ENCODE measurements around the gene PRXL2A. TPM values are rescaled to one million over a fixed set of nuclear protein-coding genes. Genes with fewer than 3 reads are reported as not detected.
A peak's percentile ranks its signal among the peaks of the same experiment; 100 is the strongest.

The PRXL2A gene
- total and polyA plus RNA-seq, 2 of the 4 experiments (the other 2 are of a cell fraction) = 0.90 to 0.92 TPM

DNA sequence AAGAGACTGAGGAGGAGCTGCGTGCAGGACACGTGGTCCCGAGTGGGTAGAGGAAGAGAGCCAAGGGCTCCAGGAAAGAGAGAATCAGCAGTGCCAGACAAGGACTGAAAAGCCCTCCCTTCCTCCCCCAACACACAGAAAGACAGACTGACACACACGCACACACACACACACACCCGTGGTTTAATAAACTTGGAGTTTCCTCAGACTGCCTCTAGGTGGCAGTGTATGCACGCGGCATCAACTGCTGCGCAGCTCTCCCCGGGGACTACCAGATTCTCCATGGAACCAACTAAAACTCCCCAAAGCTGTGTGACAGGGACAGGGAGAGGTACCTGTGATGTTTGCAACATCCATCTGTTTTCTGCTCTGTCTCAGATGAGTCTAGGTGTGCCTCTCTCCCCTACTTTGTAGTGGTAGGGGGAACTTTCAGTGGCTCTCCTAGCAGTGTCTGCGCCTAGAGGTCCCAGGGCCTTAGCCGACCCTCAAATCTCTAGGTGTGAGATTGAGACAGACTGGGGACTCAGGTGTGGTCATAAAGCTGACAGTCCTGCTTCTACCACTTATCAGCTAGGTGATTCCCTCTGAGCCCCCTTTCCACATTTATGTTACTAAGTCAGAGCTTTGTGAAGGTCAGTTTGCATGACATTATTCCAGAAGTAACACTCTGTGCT is 36.4 kb downstream of the PRXL2A start:
- H2BK5ac ChIP-seq (ENCODE audit: low read depth, low read length, poor library complexity, severe bottlenecking) = no peak overlapping the region
- ChIA-PET POLR2A (ENCODE audit: unreplicated experiment) (no interaction called here), CTCF (interaction anchor here (0.6 to 2.1 kb wide), 14 partner anchors 9 to 218 kb away, joined by 3 to 32 read pairs (median 4); partner anchors contain the start of gene TSPAN14)
- peak; percentile 97 for ATAC-seq (ENCODE audit: low read depth)
- H3K14ac ChIP-seq (replicated peaks; ENCODE audit: low read depth, low read length) = no peak overlapping the region
- no peak overlapping the region for H3K4me3 ChIP-seq (ENCODE audit: insufficient read depth, low read depth, low read length)
- no peak overlapping the region for H3K27ac ChIP-seq (ENCODE audit: insufficient read depth, low read length)
- H3K27me3 ChIP-seq (ENCODE audit: control insufficient read depth, insufficient read depth, low read length) = no peaks in the 10 kb centered on the region; the same call in 1 of the 2 replicates
- in situ Hi-C loops (cut with MboI; ENCODE audit: low sequenced_read_pairs) = loop anchor here (10.0 to 25.0 kb wide), 2 partner anchors 220 to 468 kb away; no protein-coding TSS in a partner anchor
- no TSS peak for BruUV-seq (replicated peaks)
- H3K4me1 ChIP-seq (ENCODE audit: control insufficient read depth, insufficient read depth, low read length) = no peaks in the 10 kb centered on the region
- no peaks in the 10 kb centered on the region for H3K79me1 ChIP-seq (ENCODE audit: low read depth in 1 of 2, low read length in 2 of 2)
- no peak overlapping the region for H3K18ac ChIP-seq (ENCODE audit: low read depth, low read length)
- intact Hi-C loops (cut with micrococcal nuclease) = loop anchor here (1.0 to 2.0 kb wide), 7 partner anchors 61 to 574 kb away; no protein-coding TSS in a partner anchor
- H2AK9ac ChIP-seq (replicated peaks; ENCODE audit: low read depth, low read length, poor library complexity) = no peak overlapping the region
- H3K4ac ChIP-seq (ENCODE audit: low read depth, low read length) = no peak overlapping the region
- H2BK120ac ChIP-seq (ENCODE audit: low read depth, low read length) = no peak overlapping the region
- peak overlapping the region; percentile 66 for H2AFZ ChIP-seq (replicated peaks; ENCODE audit: low read length, poor library complexity)
- no peak overlapping the region for H2BK20ac ChIP-seq (ENCODE audit: low read depth, low read length)
- H3K56ac ChIP-seq (ENCODE audit: extremely low read depth, insufficient read depth, low read length) = no peak overlapping the region
- peak; percentile 74 for DNase-seq
- H4K20me1 ChIP-seq (ENCODE audit: insufficient read depth, low read length) = no peaks in the 10 kb centered on the region
- H3K9me3 ChIP-seq (ENCODE audit: control insufficient read depth, insufficient read depth, low read length) = no peaks in the 10 kb centered on the region
- no peak overlapping the region for H3K9ac ChIP-seq (ENCODE audit: low read depth, low read length)
- no peak overlapping the region for H2AK5ac ChIP-seq (ENCODE audit: low read depth, low read length)
- no CpG with 5 or more reads among the region's 11 CpGs for WGBS, 2 experiments (ENCODE audit: extremely low coverage in 2 of 2, insufficient read length in 1 of 2)
- H3K36me3 ChIP-seq (ENCODE audit: control insufficient read depth, insufficient read depth, low read length) = no peaks in the 10 kb centered on the region
- no peak overlapping the region for H3K4me2 ChIP-seq (ENCODE audit: low read depth, low read length)
- H3K23ac ChIP-seq (ENCODE audit: low read depth, low read length) = no peak overlapping the region
- no peak overlapping the region for H2BK15ac ChIP-seq (ENCODE audit: low read depth, low read length)
- H3K9me1 ChIP-seq (ENCODE audit: insufficient read depth, low read length) = no peaks in the 10 kb centered on the region
- H4K8ac ChIP-seq (ENCODE audit: low read depth in 2 of 2, low read length in 2 of 2) = no peak overlapping the region
- dilution Hi-C loops (cut with HindIII; ENCODE audit: low sequenced_read_pairs, unreplicated experiment) = no loop called here
- H4K5ac ChIP-seq (ENCODE audit: low read depth, low read length) = no peak overlapping the region
- no peak overlapping the region for H4K91ac ChIP-seq (ENCODE audit: insufficient read depth, low read depth, low read length)
- TF ChIP-seq NFE2L2 (IDR thresholded peaks at IDR 0.05; ENCODE audit: low read depth, low read length) = no peak
- TF ChIP-seq CTCF (conservative IDR thresholded peaks at IDR 0.05; ENCODE audit: low read depth, low read length) = peak; percentile 95
- TF ChIP-seq MAFK (IDR thresholded peaks at IDR 0.05; ENCODE audit: low read depth, low read length) = no peak
- no peak for TF ChIP-seq CHD1 (IDR thresholded peaks at IDR 0.05; ENCODE audit: low read depth, low read length)
- TF ChIP-seq, protein P1, sequence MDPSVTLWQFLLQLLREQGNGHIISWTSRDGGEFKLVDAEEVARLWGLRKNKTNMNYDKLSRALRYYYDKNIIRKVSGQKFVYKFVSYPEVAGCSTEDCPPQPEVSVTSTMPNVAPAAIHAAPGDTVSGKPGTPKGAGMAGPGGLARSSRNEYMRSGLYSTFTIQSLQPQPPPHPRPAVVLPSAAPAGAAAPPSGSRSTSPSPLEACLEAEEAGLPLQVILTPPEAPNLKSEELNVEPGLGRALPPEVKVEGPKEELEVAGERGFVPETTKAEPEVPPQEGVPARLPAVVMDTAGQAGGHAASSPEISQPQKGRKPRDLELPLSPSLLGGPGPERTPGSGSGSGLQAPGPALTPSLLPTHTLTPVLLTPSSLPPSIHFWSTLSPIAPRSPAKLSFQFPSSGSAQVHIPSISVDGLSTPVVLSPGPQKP (IDR thresholded peaks at IDR 0.05; ENCODE audit: borderline replicate concordance, low read depth, low read length) = no peak
- no peak for TF ChIP-seq MXI1 (IDR thresholded peaks at IDR 0.05; ENCODE audit: borderline replicate concordance, low read depth, low read length)
- peak; percentile 22; the same call in 1 of the 2 replicates for TF ChIP-seq MAZ (IDR thresholded peaks at IDR 0.05; ENCODE audit: borderline replicate concordance, low read depth, low read length)
- peak; percentile 97 for TF ChIP-seq RAD21 (IDR thresholded peaks at IDR 0.05; ENCODE audit: low read length)
- TF ChIP-seq RCOR1 (IDR thresholded peaks at IDR 0.05; ENCODE audit: insufficient replicate concordance, low read length) = no peak
- no peak for TF ChIP-seq CEBPB (IDR thresholded peaks at IDR 0.05; ENCODE audit: low read depth, low read length)
- TF ChIP-seq SMC3 (IDR thresholded peaks at IDR 0.05; ENCODE audit: low read depth, low read length) = peak; percentile 88
- TF ChIP-seq FOS (IDR thresholded peaks at IDR 0.05; ENCODE audit: low read depth, low read length) = no peak

All from IMR-90 (cell line).